ENCODE results near the gene KLRK1.
"Not testable (repeated sequence)": the region's sequence is repeated elsewhere in the genome, so short reads cannot be mapped to it uniquely, and the experiment has no call there.

The KLRK1 gene

GRCh38 chr12:10362325-10362724 lies 27.5 kb downstream of the KLRK1 start:
- H3K36me3 ChIP-seq (ENCODE audit: control insufficient read depth, insufficient read depth, low read length) = no peaks in the 10 kb centered on the region
- H3K4me1 ChIP-seq (ENCODE audit: control insufficient read depth, insufficient read depth, low read length, poor library complexity, severe bottlenecking) = peaks cover 25% of the 10 kb centered on the region
- no peak overlapping the region for H3K4me3 ChIP-seq (ENCODE audit: extremely low read depth, insufficient read depth, low read length, poor library complexity, severe bottlenecking)
- peaks cover 6% of the 10 kb centered on the region for H3K9me3 ChIP-seq (ENCODE audit: control insufficient read depth, low read length)
- 86 to 100% methylated on average over 1 of the region's 3 CpGs for WGBS, 2 experiments (ENCODE audit: insufficient coverage in 2 of 2)
- H3K27ac ChIP-seq (ENCODE audit: low read depth, low read length, severe bottlenecking) = no peak overlapping the region

GRCh38 chr12:10361622-10362021 lies 28.2 kb downstream of the KLRK1 start:
- Histone ChIP-seq H3K4me1 (ENCODE audit: control insufficient read depth, insufficient read depth, low read length, poor library complexity, severe bottlenecking) (peaks cover 25% of the 10 kb centered on the region), H3K27ac (ENCODE audit: low read depth, low read length, severe bottlenecking) (peak overlapping the region; percentile 58), H3K36me3 (ENCODE audit: control insufficient read depth, insufficient read depth, low read length) (no peaks in the 10 kb centered on the region), H3K4me3 (ENCODE audit: extremely low read depth, insufficient read depth, low read length, poor library complexity, severe bottlenecking) (no peak overlapping the region), H3K9me3 (ENCODE audit: control insufficient read depth, low read length) (peaks cover 3% of the 10 kb centered on the region)
- WGBS, 2 experiments (ENCODE audit: insufficient coverage in 2 of 2) = 70 to 71% methylated on average over 4 of the region's 4 CpGs

- Histone ChIP-seq H3K4me1 (ENCODE audit: control insufficient read depth, insufficient read depth, low read length, poor library complexity, severe bottlenecking) (peaks cover 25% of the 10 kb centered on the region), H3K9me3 (ENCODE audit: control insufficient read depth, low read length) (peaks cover 3% of the 10 kb centered on the region), H3K36me3 (ENCODE audit: control insufficient read depth, insufficient read depth, low read length) (no peaks in the 10 kb centered on the region), H3K27ac (ENCODE audit: low read depth, low read length, severe bottlenecking) (no peak overlapping the region), H3K4me3 (ENCODE audit: extremely low read depth, insufficient read depth, low read length, poor library complexity, severe bottlenecking) (no peak overlapping the region)
- WGBS, 2 experiments (ENCODE audit: insufficient coverage in 2 of 2) = 78 to 85% methylated on average over 3 to 4 of the region's 4 CpGs
Measured at GRCh38 chr12:10361084-10361483, 28.8 kb downstream of the KLRK1 start.

- Histone ChIP-seq H3K36me3 (ENCODE audit: control insufficient read depth, insufficient read depth, low read length) (no peaks in the 10 kb centered on the region), H3K9me3 (ENCODE audit: control insufficient read depth, low read length) (peaks cover 3% of the 10 kb centered on the region), H3K4me3 (ENCODE audit: extremely low read depth, insufficient read depth, low read length, poor library complexity, severe bottlenecking) (no peak overlapping the region), H3K27ac (ENCODE audit: low read depth, low read length, severe bottlenecking) (no peak overlapping the region), H3K4me1 (ENCODE audit: control insufficient read depth, insufficient read depth, low read length, poor library complexity, severe bottlenecking) (peaks cover 20% of the 10 kb centered on the region)
- no CpG with 5 or more reads among the region's 1 CpG for WGBS, 2 experiments (ENCODE audit: insufficient coverage in 2 of 2)
Measured at GRCh38 chr12:10358969-10359368, 30.9 kb downstream of the KLRK1 start.

- WGBS, 2 experiments (ENCODE audit: insufficient coverage in 2 of 2) = 85 to 86% methylated on average over 3 to 4 of the region's 5 CpGs
- H3K9me3 ChIP-seq (ENCODE audit: control insufficient read depth, low read length) = peaks cover 3% of the 10 kb centered on the region
- no peaks in the 10 kb centered on the region for H3K36me3 ChIP-seq (ENCODE audit: control insufficient read depth, insufficient read depth, low read length)
- peaks cover 12% of the 10 kb centered on the region for H3K4me1 ChIP-seq (ENCODE audit: control insufficient read depth, insufficient read depth, low read length, poor library complexity, severe bottlenecking)
- H3K27ac ChIP-seq (ENCODE audit: low read depth, low read length, severe bottlenecking) = no peak overlapping the region
- no peak overlapping the region for H3K4me3 ChIP-seq (ENCODE audit: extremely low read depth, insufficient read depth, low read length, poor library complexity, severe bottlenecking)
Measured at GRCh38 chr12:10358131-10358530, 31.7 kb downstream of the KLRK1 start.

- H3K36me3 ChIP-seq (ENCODE audit: control insufficient read depth, insufficient read depth, low read length) = no peaks in the 10 kb centered on the region
- peaks cover 3% of the 10 kb centered on the region for H3K9me3 ChIP-seq (ENCODE audit: control insufficient read depth, low read length)
- 44 to 48% methylated on average over 2 of the region's 2 CpGs for WGBS, 2 experiments (ENCODE audit: insufficient coverage in 2 of 2)
- H3K4me1 ChIP-seq (ENCODE audit: control insufficient read depth, insufficient read depth, low read length, poor library complexity, severe bottlenecking) = peaks cover 6% of the 10 kb centered on the region
- no peak overlapping the region for H3K4me3 ChIP-seq (ENCODE audit: extremely low read depth, insufficient read depth, low read length, poor library complexity, severe bottlenecking)
- H3K27ac ChIP-seq (ENCODE audit: low read depth, low read length, severe bottlenecking) = no peak overlapping the region
Measured at GRCh38 chr12:10354502-10354901, 35.3 kb downstream of the KLRK1 start.

- Histone ChIP-seq H3K4me1 (ENCODE audit: control insufficient read depth, insufficient read depth, low read length, poor library complexity, severe bottlenecking) (peaks cover 6% of the 10 kb centered on the region), H3K27ac (ENCODE audit: low read depth, low read length, severe bottlenecking) (no peak overlapping the region), H3K9me3 (ENCODE audit: control insufficient read depth, low read length) (peaks cover 3% of the 10 kb centered on the region), H3K4me3 (ENCODE audit: extremely low read depth, insufficient read depth, low read length, poor library complexity, severe bottlenecking) (no peak overlapping the region), H3K36me3 (ENCODE audit: control insufficient read depth, insufficient read depth, low read length) (no peaks in the 10 kb centered on the region)
- WGBS, 2 experiments (ENCODE audit: insufficient coverage in 2 of 2) = 66 to 73% methylated on average over 2 of the region's 4 CpGs
Measured at GRCh38 chr12:10354071-10354470, 35.8 kb downstream of the KLRK1 start.

GRCh38 chr12:10351457-10351856 lies 38.4 kb downstream of the KLRK1 start:
- H3K9me3 ChIP-seq (ENCODE audit: control insufficient read depth, low read length); H3K27ac ChIP-seq (ENCODE audit: low read depth, low read length, severe bottlenecking); H3K4me1 ChIP-seq (ENCODE audit: control insufficient read depth, insufficient read depth, low read length, poor library complexity, severe bottlenecking); H3K4me3 ChIP-seq (ENCODE audit: extremely low read depth, insufficient read depth, low read length, poor library complexity, severe bottlenecking); H3K36me3 ChIP-seq (ENCODE audit: control insufficient read depth, insufficient read depth, low read length): not testable (repeated sequence)
- 50 to 75% methylated on average over 1 to 2 of the region's 3 CpGs for WGBS, 2 experiments (ENCODE audit: insufficient coverage in 2 of 2)

GRCh38 chr12:10341892-10342509 lies 47.8 kb downstream of the KLRK1 start:
- Histone ChIP-seq H3K4me1 (ENCODE audit: control insufficient read depth, insufficient read depth, low read length, poor library complexity, severe bottlenecking) (no peaks in the 10 kb centered on the region), H3K27ac (ENCODE audit: low read depth, low read length, severe bottlenecking) (no peak overlapping the region), H3K9me3 (ENCODE audit: control insufficient read depth, low read length) (peaks cover 7% of the 10 kb centered on the region), H3K4me3 (ENCODE audit: extremely low read depth, insufficient read depth, low read length, poor library complexity, severe bottlenecking) (no peak overlapping the region), H3K36me3 (ENCODE audit: control insufficient read depth, insufficient read depth, low read length) (no peaks in the 10 kb centered on the region)
- WGBS, 2 experiments (ENCODE audit: insufficient coverage in 2 of 2) = 100% methylated on average over 1 of the region's 1 CpG; no CpG with 5 or more reads in 1 of the 2 experiments

- H3K36me3 ChIP-seq (ENCODE audit: control insufficient read depth, insufficient read depth, low read length); H3K27ac ChIP-seq (ENCODE audit: low read depth, low read length, severe bottlenecking); H3K4me1 ChIP-seq (ENCODE audit: control insufficient read depth, insufficient read depth, low read length, poor library complexity, severe bottlenecking); H3K9me3 ChIP-seq (ENCODE audit: control insufficient read depth, low read length); H3K4me3 ChIP-seq (ENCODE audit: extremely low read depth, insufficient read depth, low read length, poor library complexity, severe bottlenecking): not testable (repeated sequence)
- WGBS, 2 experiments (ENCODE audit: insufficient coverage in 2 of 2) = no CpG with 5 or more reads among the region's 2 CpGs
Measured at GRCh38 chr12:10340946-10341345, 48.9 kb downstream of the KLRK1 start.

- peaks cover 7% of the 10 kb centered on the region for H3K9me3 ChIP-seq (ENCODE audit: control insufficient read depth, low read length)
- H3K36me3 ChIP-seq (ENCODE audit: control insufficient read depth, insufficient read depth, low read length) = no peaks in the 10 kb centered on the region
- no peak overlapping the region for H3K4me3 ChIP-seq (ENCODE audit: extremely low read depth, insufficient read depth, low read length, poor library complexity, severe bottlenecking)
- H3K27ac ChIP-seq (ENCODE audit: low read depth, low read length, severe bottlenecking) = no peak overlapping the region
- WGBS, 2 experiments (ENCODE audit: insufficient coverage in 2 of 2) = 84 to 100% methylated on average over 4 of the region's 9 CpGs
- H3K4me1 ChIP-seq (ENCODE audit: control insufficient read depth, insufficient read depth, low read length, poor library complexity, severe bottlenecking) = no peaks in the 10 kb centered on the region
Measured at GRCh38 chr12:10339053-10339840, 50.6 kb downstream of the KLRK1 start.
